Nephron (organoid): ENCODE results near the gene HAUS3.

Source experiments
- H3K27ac Mint-ChIP-seq, 3 experiments: 2 replicates each; pipeline ENCODE4 v1.8.0; 2020; ENCODE audit warnings: mixed read lengths in 3 of 3, mild to moderate bottlenecking in 2 of 3, moderate library complexity in 1 of 3
- H3K27me3 Mint-ChIP-seq: 2 replicates; pipeline ENCODE4 v1.8.0; 2021; ENCODE audit warnings: low read depth, mild to moderate bottlenecking, moderate library complexity, mixed read lengths
- H3K36me3 Mint-ChIP-seq: 2 replicates; pipeline ENCODE4 v1.8.0; 2020; ENCODE audit warnings: low read depth, mixed read lengths
- H3K4me1 Mint-ChIP-seq: 2 replicates; pipeline ENCODE4 v1.8.0; 2020; ENCODE audit warnings: mixed read lengths
- H3K4me3 Mint-ChIP-seq, 3 experiments: 2 replicates each; pipeline ENCODE4 v1.8.0; 2020; ENCODE audit warnings: mild to moderate bottlenecking in 3 of 3, mixed read lengths in 3 of 3, moderate library complexity in 2 of 3
- H3K9me3 Mint-ChIP-seq: 2 replicates; pipeline ENCODE4 v1.8.0; 2020; ENCODE audit warnings: mixed read lengths
- CTCF ChIP-seq, 3 experiments: fragments of 200-600 bp; sonication (generic); IDR thresholded peaks; one replicate each; pipeline ENCODE4 v1.5.0; 2021; ENCODE audit warnings: antibody characterized with exemption in 3 of 3; ENCODE audit not compliant: unreplicated experiment in 3 of 3

The HAUS3 gene

GRCh38 chr4:2246384-2247127 lies 4.6 kb upstream of the HAUS3 start:
- H3K4me3 Mint-ChIP-seq: no peak overlapping the region
- peaks cover 25% of the 10 kb centered on the region for H3K4me1 Mint-ChIP-seq
- TF ChIP-seq CTCF (IDR thresholded peaks at IDR 0.05; ENCODE audit: unreplicated experiment in 3 of 3): no peak
- peaks cover 4% of the 10 kb centered on the region for H3K36me3 Mint-ChIP-seq
- no peak overlapping the region for H3K27ac Mint-ChIP-seq
- H3K27me3 Mint-ChIP-seq: no peaks in the 10 kb centered on the region
- H3K9me3 Mint-ChIP-seq: no peaks in the 10 kb centered on the region

- no peak for TF ChIP-seq CTCF (IDR thresholded peaks at IDR 0.05; ENCODE audit: unreplicated experiment in 3 of 3)
- H3K36me3 Mint-ChIP-seq: peaks cover 4% of the 10 kb centered on the region
- H3K27ac Mint-ChIP-seq: peak overlapping the region; percentile 94 to 99 (median 95)
- H3K4me3 Mint-ChIP-seq: no peak overlapping the region
- H3K4me1 Mint-ChIP-seq: peaks cover 28% of the 10 kb centered on the region
- H3K27me3 Mint-ChIP-seq: no peaks in the 10 kb centered on the region
- H3K9me3 Mint-ChIP-seq: no peaks in the 10 kb centered on the region
Measured at GRCh38 chr4:2245787-2246275, 3.9 kb upstream of the HAUS3 start.

- peaks cover 4% of the 10 kb centered on the region for H3K36me3 Mint-ChIP-seq
- TF ChIP-seq CTCF (IDR thresholded peaks at IDR 0.05; ENCODE audit: unreplicated experiment in 3 of 3): no peak
- peak overlapping the region; percentile 94 to 99 (median 95) for H3K27ac Mint-ChIP-seq
- H3K27me3 Mint-ChIP-seq: no peaks in the 10 kb centered on the region
- H3K9me3 Mint-ChIP-seq: no peaks in the 10 kb centered on the region
- H3K4me1 Mint-ChIP-seq: peaks cover 34% of the 10 kb centered on the region
- no peak overlapping the region for H3K4me3 Mint-ChIP-seq
Measured at GRCh38 chr4:2245057-2245786, 3.3 kb upstream of the HAUS3 start.

- H3K27me3 Mint-ChIP-seq: no peaks in the 10 kb centered on the region
- TF ChIP-seq CTCF (IDR thresholded peaks at IDR 0.05; ENCODE audit: unreplicated experiment in 3 of 3): no peak
- no peaks in the 10 kb centered on the region for H3K9me3 Mint-ChIP-seq
- peak overlapping the region; percentile 94 to 99 (median 95) for H3K27ac Mint-ChIP-seq
- H3K36me3 Mint-ChIP-seq: peaks cover 1% of the 10 kb centered on the region
- peak overlapping the region; percentile 61 to 71 (median 66) for H3K4me3 Mint-ChIP-seq
- peaks cover 46% of the 10 kb centered on the region for H3K4me1 Mint-ChIP-seq
Measured at GRCh38 chr4:2243681-2244380, 1.9 kb upstream of the HAUS3 start.

GRCh38 chr4:2241003-2241402 lies 918 bp downstream of the HAUS3 start:
- Mint-ChIP-seq H3K36me3 (peaks cover 10% of the 10 kb centered on the region), H3K9me3 (no peaks in the 10 kb centered on the region), H3K4me3 (peak overlapping the region; percentile 88 to 92 (median 89)), H3K4me1 (peaks cover 51% of the 10 kb centered on the region), H3K27ac (peak overlapping the region in 2 of 3 experiments; percentile 1 to 52), H3K27me3 (no peaks in the 10 kb centered on the region)
- peak in 1 of 3 experiments; percentile 2 for TF ChIP-seq CTCF (IDR thresholded peaks at IDR 0.05; ENCODE audit: unreplicated experiment in 3 of 3)
